ENCODE measurements around the gene PRR23A.

PRR23A gene

GRCh38 chr3:138971766-138972320 lies 34.2 kb downstream of the PRR23A start:
- no peak for DNase-seq

DNA sequence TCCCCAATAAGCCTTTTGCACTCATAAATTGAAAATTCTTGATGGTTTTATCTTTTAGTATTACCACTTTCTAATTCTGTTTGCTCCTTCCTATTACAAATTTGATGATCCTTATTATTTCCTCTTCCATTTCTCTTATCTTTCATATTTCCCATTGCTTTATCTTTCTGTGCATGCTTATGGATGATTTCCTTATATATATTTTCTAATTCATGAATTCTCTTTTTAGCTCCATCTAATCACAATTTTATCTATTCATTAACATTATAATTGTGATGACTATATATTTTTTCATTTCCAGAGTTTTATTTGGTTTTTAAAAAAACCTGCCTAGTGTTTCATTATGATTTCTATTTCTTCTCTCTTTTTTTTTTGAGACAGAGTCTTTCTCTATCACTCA lies 41.1 kb downstream of the PRR23A start:
- DNase-seq: no peak

GRCh38 chr3:138964264-138964663 lies 41.8 kb downstream of the PRR23A start:
- DNase-seq: no peak

DNA sequence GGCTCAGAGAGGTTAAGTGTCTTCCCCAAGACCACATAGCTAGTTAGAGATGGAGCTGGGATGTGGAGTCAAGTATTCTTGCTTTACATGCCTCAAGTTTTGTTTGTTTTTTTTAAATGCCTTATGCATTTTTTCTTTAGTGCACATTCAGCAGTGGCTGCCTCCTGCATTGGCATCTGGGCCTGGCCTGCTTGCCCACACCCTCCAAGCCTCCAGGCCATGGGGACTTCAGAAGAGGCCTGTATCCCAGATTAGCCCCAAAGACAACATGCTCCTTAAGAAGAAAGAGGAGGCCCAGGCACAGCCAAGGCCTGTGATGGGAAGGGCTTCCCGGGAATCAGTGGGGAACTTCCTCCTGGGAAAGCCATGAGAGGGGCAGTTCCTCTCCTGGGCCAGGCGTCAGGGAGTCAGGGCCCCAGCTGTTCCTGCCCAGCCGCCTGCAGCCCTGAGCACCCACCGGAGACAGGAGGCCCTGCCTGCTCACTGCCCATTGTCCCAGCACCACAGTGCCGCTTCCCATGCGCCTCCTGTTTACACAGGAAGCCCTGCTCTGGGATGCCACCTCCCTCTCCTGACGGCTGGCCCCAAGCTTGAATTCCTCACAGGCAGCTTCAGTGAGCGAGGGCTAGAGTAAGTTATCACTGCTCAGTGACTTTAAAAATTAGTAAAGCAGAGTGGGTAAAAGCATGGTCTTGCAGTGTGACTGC lies 43.1 kb downstream of the PRR23A start:
- DNase-seq: no peak

GRCh38 chr3:138960417-138960852 lies 45.6 kb downstream of the PRR23A start:
- DNase-seq: no peak
